ENCODE results near the gene FBN1.

DNA sequence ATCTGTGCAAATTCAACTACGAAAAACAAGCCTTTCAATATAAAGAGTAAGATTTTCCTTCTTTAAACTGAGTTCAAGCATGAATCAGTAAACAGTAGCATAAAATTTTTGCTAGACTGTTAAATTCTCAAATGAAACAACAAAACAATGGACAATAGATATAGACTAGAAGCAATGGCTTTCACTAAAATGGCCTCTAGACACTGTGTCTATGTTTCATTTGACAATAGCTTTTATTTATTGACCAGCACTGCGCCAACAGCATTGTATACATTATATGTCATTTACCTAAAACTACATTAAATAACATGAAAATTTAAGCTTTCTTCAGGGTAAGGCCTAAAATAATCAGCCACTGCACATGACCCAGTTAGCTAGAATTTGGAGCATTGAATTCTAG, 165.8 kb downstream of the FBN1 start:
- TF ChIP-seq, protein P1, sequence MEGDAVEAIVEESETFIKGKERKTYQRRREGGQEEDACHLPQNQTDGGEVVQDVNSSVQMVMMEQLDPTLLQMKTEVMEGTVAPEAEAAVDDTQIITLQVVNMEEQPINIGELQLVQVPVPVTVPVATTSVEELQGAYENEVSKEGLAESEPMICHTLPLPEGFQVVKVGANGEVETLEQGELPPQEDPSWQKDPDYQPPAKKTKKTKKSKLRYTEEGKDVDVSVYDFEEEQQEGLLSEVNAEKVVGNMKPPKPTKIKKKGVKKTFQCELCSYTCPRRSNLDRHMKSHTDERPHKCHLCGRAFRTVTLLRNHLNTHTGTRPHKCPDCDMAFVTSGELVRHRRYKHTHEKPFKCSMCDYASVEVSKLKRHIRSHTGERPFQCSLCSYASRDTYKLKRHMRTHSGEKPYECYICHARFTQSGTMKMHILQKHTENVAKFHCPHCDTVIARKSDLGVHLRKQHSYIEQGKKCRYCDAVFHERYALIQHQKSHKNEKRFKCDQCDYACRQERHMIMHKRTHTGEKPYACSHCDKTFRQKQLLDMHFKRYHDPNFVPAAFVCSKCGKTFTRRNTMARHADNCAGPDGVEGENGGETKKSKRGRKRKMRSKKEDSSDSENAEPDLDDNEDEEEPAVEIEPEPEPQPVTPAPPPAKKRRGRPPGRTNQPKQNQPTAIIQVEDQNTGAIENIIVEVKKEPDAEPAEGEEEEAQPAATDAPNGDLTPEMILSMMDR (IDR thresholded peaks at IDR 0.05) = no peak
- TF ChIP-seq POLR2A (IDR thresholded peaks at IDR 0.05) = no peak

Measured in esophagus squamous epithelium (tissue), 4 donors.